ENCODE results near the gene OCRL.

The OCRL gene

DNA sequence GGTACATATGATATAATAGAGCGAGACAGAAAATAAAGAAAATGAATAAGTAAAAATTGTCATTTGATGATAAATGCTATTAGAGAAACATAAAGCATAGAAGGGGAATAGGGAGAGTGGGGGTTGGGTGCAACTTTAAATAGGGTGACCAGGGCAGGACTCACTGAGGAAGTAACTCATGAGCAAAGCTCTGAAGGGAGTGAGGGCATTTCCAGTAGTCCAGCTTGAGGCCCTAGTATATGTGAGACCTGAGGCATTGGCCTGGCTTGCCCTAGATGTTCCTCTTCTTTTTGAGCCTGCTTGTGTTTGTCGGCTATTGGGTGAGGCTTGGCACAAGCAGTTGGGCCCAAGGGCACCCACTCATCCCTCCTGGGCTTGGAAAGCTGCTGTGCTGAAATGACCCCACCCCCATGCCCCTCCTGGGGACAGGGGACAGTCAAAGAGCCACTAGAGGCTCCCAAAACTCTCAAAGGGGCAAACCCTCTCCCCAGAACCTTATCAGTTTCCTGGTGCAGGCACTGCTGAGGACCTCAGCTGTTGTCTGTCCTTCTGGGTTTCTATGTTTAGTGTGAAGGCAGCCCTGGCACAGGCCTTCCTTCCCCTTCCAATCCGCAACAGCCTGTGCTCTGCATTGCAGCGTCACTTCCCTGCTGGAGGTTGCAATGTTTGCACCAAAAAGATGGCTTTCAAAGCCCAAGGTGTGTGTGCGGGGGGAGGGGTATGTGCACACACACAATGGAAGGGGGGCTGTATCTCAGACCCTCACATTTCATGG, 74.6 kb downstream of the OCRL start:
- POLR2A ChIA-PET, result no interaction called here
- no peak for DNase-seq (ENCODE audit: extremely low spot score)
- TF ChIP-seq, protein P1, sequence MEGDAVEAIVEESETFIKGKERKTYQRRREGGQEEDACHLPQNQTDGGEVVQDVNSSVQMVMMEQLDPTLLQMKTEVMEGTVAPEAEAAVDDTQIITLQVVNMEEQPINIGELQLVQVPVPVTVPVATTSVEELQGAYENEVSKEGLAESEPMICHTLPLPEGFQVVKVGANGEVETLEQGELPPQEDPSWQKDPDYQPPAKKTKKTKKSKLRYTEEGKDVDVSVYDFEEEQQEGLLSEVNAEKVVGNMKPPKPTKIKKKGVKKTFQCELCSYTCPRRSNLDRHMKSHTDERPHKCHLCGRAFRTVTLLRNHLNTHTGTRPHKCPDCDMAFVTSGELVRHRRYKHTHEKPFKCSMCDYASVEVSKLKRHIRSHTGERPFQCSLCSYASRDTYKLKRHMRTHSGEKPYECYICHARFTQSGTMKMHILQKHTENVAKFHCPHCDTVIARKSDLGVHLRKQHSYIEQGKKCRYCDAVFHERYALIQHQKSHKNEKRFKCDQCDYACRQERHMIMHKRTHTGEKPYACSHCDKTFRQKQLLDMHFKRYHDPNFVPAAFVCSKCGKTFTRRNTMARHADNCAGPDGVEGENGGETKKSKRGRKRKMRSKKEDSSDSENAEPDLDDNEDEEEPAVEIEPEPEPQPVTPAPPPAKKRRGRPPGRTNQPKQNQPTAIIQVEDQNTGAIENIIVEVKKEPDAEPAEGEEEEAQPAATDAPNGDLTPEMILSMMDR (IDR thresholded peaks at IDR 0.05; ENCODE audit: control extremely low read depth, extremely low read depth, low read depth, missing control alignments), result no peak
- CTCF ChIA-PET, result interaction anchor here (1.0 to 2.5 kb wide), 3 partner anchors 9 to 112 kb away, joined by 3 to 6 read pairs (median 4); no protein-coding TSS in a partner anchor

DNA sequence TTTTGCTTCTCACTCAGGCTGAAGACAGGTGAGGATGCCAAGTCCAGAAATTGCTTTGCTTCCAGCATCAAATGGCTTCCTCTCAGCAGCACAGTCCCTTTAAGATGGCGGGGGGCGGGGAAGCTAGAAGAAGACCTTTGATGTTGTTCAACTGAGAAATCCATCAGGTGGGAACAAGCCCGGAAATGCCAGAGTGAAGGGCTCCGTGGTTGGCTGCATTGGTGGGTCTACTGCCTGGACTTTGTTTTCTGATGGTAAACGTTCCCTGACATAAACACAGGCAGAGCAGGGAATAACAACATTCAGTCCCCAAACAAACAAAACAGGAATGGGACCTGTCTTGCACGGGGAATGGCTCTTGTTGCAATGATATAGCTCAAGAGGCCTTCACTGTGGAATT, 77.4 kb downstream of the OCRL start:
- CTCF ChIA-PET, result interaction anchor here (1.0 to 1.6 kb wide), 4 partner anchors 8 to 443 kb away, joined by 3 to 6 read pairs (median 3); no protein-coding TSS in a partner anchor
- TF ChIP-seq, protein P1 (IDR thresholded peaks at IDR 0.05; ENCODE audit: control extremely low read depth, extremely low read depth, low read depth, missing control alignments), result no peak
- POLR2A ChIA-PET, result no interaction called here
- no peak for DNase-seq (ENCODE audit: extremely low spot score)

- no peak for DNase-seq (ENCODE audit: extremely low spot score)
- TF ChIP-seq, protein P1 (IDR thresholded peaks at IDR 0.05; ENCODE audit: control extremely low read depth, extremely low read depth, low read depth, missing control alignments), result no peak
- ChIA-PET CTCF (interaction anchor here (1.6 kb wide), 1 partner anchor 10 kb away, joined by 6 read pairs; no protein-coding TSS in a partner anchor), POLR2A (no interaction called here)
These were observed 78.9 kb downstream of the OCRL start for GRCh38 chrX:129618997-129619396.

- TF ChIP-seq, protein P1 (IDR thresholded peaks at IDR 0.05; ENCODE audit: control extremely low read depth, extremely low read depth, low read depth, missing control alignments), result no peak
- CTCF ChIA-PET, result no interaction called here
- no peak for DNase-seq (ENCODE audit: extremely low spot score)
- POLR2A ChIA-PET, result no interaction called here
These were observed 82.8 kb downstream of the OCRL start for GRCh38 chrX:129622757-129623301.

GRCh38 chrX:129626026-129626425, 86.0 kb downstream of the OCRL start:
- ChIA-PET CTCF (interaction anchor here (3.4 kb wide), 1 partner anchor 11 kb away, joined by 21 read pairs; no protein-coding TSS in a partner anchor), POLR2A (no interaction called here)
- TF ChIP-seq, protein P1 (IDR thresholded peaks at IDR 0.05; ENCODE audit: control extremely low read depth, extremely low read depth, low read depth, missing control alignments), result no peak
- DNase-seq (ENCODE audit: extremely low spot score), result no peak

DNA sequence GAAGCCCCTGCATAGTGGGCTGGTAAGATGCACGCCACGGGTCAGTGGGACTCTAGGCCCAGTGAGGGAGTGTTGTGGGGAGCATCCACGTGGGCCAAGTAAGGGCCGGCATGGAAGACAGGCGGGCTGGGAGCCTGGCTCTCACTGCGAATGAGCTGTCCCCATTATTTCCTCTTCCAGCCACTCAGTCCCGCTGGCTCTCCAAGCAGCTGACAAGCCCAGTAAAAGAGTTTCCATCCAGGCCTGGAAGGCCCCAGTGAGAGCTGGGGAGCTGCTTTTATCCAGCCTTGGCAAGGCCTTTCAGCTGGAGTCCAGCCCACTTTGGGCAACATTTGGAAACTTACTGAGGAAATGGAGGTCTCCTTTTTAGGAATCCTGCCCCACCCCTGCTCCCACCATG, 89.8 kb downstream of the OCRL start:
- POLR2A ChIA-PET, result no interaction called here
- no peak for DNase-seq (ENCODE audit: extremely low spot score)
- TF ChIP-seq, protein P1 (IDR thresholded peaks at IDR 0.05; ENCODE audit: control extremely low read depth, extremely low read depth, low read depth, missing control alignments), result no peak
- CTCF ChIA-PET, result interaction anchor here (1.7 to 2.5 kb wide), 2 partner anchors 9 to 96 kb away, joined by 3 to 8 read pairs; no protein-coding TSS in a partner anchor

Measured in GM10248 (cell line).